Breast epithelium (tissue), 3 donors: Measurements from ENCODE around the gene RAD51C.

ENCODE experiments used
- POLR2A ChIP-seq: fragments of 450-650 bp; IDR thresholded peaks from one replicate; pipeline ENCODE4 v1.6.1; 2016; ENCODE audit warnings: antibody characterized with exemption, mild to moderate bottlenecking, moderate library complexity
- POLR2AphosphoS5 ChIP-seq, 3 donors: sonication (generic); formaldehyde crosslinking; IDR thresholded peaks; one replicate each; pipeline ENCODE4 v1.6.1; 2017; ENCODE audit warnings: antibody characterized with exemption in 3 of 3
- TF ChIP-seq, protein P1 (sequence below), 3 donors: fragments of 450-650 bp; IDR thresholded peaks; one replicate each; pipeline ENCODE4 v1.5.1; 2016 to 2017; ENCODE audit warnings: antibody characterized with exemption in 3 of 3, mild to moderate bottlenecking in 3 of 3, moderate library complexity in 3 of 3

DNA sequence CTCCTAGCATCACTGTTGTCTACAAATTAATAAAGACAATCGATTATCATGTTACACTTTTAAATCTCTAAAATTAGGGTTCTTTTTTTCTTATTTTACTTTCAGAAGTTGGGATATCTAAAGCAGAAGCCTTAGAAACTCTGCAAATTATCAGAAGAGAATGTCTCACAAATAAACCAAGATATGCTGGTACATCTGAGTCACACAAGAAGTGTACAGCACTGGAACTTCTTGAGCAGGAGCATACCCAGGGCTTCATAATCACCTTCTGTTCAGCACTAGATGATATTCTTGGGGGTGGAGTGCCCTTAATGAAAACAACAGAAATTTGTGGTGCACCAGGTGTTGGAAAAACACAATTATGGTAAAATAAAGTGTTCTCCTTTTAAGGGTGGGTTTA is 2.4 kb downstream of the RAD51C start:
- TF ChIP-seq, protein P1, sequence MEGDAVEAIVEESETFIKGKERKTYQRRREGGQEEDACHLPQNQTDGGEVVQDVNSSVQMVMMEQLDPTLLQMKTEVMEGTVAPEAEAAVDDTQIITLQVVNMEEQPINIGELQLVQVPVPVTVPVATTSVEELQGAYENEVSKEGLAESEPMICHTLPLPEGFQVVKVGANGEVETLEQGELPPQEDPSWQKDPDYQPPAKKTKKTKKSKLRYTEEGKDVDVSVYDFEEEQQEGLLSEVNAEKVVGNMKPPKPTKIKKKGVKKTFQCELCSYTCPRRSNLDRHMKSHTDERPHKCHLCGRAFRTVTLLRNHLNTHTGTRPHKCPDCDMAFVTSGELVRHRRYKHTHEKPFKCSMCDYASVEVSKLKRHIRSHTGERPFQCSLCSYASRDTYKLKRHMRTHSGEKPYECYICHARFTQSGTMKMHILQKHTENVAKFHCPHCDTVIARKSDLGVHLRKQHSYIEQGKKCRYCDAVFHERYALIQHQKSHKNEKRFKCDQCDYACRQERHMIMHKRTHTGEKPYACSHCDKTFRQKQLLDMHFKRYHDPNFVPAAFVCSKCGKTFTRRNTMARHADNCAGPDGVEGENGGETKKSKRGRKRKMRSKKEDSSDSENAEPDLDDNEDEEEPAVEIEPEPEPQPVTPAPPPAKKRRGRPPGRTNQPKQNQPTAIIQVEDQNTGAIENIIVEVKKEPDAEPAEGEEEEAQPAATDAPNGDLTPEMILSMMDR (IDR thresholded peaks at IDR 0.05) = no peak
- no peak for TF ChIP-seq POLR2A
- no peak for TF ChIP-seq POLR2AphosphoS5 (IDR thresholded peaks at IDR 0.05)
